NCI-H187 (cell line): ENCODE results near the gene TXNDC17.
"Not testable (repeated sequence)": the region's sequence is repeated elsewhere in the genome, so short reads cannot be mapped to it uniquely, and the experiment has no call there.

ENCODE experiments used
- DNase-seq, 2 experiments: peaks; one replicate each; lab custom pipeline; 2025; lab: John Stamatoyannopoulos, UW

Gene TXNDC17

DNA sequence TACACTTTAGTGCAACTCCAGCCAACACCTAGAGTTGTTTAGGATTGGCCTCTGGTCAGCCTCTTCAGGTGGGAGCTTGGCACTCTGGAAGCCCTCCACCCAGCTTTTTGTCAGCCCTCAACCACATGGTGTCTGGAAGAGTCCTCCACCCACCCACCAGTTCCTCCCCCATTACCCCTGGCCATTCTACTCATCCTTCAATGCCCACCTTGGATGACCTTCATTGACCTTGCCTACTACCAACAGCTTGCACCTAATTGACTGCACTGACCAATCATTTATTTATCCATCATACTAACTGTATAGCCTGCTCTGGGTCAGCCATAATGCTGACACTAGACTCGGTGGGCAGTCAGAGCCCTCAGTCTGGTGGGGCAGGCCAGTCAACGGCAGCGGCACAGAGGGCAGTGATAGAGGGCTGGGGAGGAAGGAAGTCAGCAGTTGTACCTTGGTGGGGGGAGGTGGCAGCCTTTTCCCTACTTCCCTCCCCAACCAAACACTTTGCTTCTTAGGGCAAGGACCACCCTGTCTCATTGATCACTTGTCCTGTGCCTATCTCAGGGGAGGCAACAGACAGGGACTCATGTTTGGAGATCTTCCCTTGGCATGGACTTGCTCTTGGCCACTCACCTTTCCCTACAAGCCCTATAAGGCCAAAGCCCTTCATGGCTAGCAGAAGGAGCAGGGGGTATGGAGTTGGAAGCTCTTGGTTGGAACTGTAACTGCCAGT is 43.0 kb downstream of the TXNDC17 start:
- DNase-seq: no peak

DNA sequence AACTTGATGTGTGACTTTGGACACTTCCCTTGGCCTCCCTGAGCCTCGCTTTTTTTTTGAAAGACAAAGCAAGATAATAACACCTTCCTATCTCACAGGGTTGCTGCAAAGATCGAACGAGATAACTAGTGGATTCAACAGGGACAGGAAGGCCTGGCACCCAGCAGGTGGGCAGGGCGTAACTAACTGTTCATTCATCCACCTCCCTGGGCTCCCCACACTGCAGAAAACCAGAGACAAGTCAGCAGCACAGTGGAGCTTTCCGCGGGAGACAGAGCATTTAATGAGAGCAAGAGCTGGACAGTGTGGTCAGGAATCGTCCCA is 43.6 kb downstream of the TXNDC17 start:
- no peak for DNase-seq

DNA sequence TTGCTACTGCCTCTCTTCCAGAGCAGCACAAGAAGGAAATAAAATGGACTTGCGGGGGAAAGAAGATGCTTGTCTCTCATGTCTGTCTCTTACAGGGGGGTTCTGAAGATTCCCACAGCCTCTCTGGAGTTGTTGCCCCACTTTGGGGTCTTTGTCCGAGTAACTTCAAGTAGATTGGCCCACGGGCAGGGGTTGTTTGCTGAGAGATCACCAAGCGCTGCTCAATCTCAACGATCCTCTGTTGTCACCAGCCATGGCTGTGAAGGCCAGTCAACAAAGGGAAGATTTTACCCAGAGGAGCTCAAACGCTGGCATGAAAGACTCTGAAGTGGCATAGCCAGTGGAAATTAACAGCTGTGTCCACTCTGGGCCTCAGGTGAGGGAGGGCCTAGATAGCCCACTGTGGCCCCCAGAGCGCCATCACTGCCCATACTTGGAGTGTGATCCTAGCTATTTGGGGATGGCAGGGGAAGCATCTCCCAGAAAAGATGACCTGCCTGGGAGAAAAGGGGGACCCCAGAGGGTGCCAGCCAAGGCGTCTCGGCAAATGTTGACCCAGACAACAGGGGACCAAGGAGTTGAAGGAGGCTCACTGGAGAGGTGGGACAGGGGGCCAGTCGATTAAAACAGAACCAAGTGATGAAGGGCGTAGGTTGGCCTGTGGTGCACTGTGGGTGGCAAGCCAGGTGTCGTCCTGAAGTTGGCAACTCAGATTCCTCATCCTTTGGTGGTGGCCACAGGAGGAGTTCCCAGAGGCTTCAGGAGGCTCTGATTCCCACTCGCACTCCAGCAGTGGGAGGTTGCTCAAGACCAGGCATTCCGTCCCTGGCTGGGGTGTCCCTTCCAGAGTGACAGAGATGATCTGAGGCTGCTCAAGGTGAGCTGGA is 44.3 kb downstream of the TXNDC17 start:
- DNase-seq: no peak

DNA sequence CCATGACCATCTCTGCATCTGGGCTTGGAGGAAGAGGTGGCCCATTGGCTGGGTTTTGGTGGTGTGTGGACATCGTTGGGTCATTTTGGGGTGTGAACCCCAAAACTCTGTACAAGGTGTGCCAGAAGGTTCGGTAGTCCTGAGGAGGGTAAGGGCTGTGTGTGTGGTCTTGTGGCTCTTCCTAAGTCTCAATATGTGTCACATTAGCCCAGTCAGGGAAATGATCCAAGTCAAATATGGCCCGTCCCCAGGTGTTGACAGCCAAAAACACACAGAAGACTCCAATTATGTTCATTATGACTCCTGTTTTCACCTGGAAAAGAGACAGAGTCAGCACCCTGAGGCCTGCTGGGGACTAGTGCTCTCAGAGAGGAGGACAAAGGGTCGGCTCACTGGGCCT is 45.2 kb downstream of the TXNDC17 start:
- DNase-seq: no peak

DNA sequence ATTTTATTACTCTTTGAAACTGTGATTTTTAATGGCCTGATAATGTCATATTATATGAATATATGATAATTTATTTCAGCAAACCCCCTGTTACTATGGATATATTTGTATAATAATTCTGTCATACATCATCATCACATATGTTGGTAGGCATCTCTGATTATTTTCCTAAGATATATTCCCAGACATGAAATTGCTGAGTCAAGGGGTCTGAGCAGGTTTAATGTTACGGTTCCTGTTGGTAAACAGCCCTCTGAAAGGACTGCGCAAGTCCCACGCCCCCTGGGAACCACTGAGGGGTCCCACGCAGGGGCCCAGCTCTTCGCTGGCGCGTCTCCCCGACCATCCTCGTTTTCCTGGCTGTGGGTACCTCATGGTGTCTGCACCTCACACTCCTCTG is 48.1 kb downstream of the TXNDC17 start:
- DNase-seq: no peak

DNA sequence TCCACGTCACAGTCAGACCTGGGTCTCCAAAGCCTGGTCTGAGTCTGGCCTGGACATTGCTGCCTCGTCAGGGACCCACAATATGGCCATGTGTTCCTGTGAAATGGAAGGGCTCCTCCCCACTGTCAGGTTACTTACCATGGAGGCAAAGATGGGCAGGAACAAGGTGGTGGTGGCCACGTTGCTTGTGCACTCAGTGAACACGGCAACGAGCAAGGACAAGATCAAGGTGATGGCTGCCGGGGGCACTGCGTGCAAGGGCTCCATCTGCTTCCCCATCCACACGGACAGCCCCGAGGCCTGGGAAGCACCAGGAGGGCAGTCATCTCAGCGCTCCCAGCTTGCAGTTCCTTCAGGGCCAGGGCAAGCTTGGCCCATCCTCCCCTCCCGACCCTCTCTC is 49.8 kb downstream of the TXNDC17 start:
- DNase-seq: no peak

DNA sequence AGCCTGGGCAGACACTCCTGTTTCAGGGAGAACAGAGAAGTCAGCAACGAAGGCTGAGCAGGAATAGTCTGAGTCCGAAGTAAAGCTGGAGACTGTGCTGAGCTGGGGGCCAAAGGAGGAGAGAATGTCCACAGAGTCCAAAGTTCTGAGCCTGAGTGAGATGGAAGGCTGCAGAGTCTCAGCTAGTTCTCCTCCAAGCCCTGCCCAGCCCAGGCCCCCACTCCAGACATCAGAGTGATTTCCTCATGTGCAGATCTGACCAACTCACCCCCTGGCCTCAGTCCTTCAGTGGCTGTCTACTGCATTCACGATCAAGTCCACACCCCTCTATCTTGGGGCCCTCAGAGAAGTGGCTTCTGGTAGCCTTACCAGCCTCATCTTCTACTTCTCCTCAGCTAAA is 50.7 kb downstream of the TXNDC17 start:
- DNase-seq: no peak

DNA sequence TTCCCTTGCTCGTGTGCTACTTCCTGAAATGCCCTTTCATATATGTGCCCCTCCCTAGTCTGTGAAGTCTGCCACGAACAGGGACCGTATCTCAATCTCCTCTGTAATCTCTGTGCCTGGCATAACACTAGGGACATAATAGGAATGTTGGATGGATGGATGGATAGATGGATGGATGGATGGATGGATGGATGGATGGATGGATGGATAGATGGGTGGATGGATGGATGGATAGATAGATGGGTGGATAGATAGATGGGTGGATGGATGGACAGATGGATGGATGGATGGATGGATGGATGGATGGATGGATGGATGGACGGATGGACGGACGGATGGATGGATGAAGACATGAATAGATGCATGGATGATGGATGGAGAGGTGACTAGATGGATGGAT is 51.1 kb downstream of the TXNDC17 start:
- not testable (repeated sequence) for DNase-seq
